ENCODE results near the gene PHC2. TPM values are rescaled to one million over a fixed set of nuclear protein-coding genes. Genes with fewer than 3 reads are reported as not detected.

Gene PHC2
- total and polyA plus RNA-seq, 2 of the 13 experiments (the other 11 are each of a cell fraction or from before 2014, with no cell fraction given) = 52.5 to 84.9 TPM

DNA sequence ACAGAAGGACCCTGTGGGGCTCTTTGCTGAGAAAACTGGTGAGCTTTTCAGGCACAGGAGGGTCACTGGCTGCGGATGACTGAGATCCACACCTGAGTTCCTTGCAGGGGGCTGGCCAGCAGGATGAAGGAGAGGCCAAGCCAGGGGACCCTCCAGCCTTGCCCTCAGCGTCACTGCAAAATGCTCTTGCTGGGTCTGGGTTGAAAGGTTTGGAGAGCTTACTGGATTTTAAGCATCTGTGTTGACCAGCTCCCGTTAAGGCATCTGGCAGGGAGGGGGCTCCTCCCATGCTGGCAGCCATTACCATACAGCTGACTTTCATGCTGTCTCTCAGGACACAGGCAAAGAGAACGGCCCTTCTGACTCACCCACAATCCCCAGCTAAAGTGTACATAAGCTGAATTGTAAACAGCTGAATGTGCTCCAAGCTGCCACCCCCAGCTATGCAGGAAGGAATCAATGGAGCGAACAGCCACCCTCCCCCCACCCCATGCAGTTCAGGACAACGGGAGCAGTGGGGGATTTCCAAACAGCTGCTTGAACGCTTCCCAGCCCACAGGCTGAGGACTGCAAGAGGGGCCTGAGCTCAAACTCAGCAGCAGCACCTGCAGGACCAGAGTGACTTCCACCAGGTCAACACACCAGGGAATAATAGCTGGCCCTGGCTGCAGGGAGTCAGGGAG, 88.7 kb downstream of the PHC2 start (continued):
- TF ChIP-seq ZNF615 (CRISPR knock-in tag; IDR thresholded peaks at IDR 0.05; ENCODE audit: borderline replicate concordance) (no peak), MIER2 (CRISPR knock-in tag; IDR thresholded peaks at IDR 0.05) (peak; percentile 79; the same call in 1 of the 2 replicates), TARDBP (CRISPR knock-in tag; IDR thresholded peaks at IDR 0.05) (peak; percentile 95), RAD21 (CRISPR knock-in tag; IDR thresholded peaks at IDR 0.05) (peak; percentile 58), SAFB2 (CRISPR knock-in tag; IDR thresholded peaks at IDR 0.05; ENCODE audit: borderline replicate concordance, low read depth) (no peak; the same call in 1 of the 2 replicates), ZNF224 (CRISPR knock-in tag; IDR thresholded peaks at IDR 0.05) (no peak), SMAD9 (CRISPR knock-in tag; IDR thresholded peaks at IDR 0.05) (no peak), ZFP90 (CRISPR knock-in tag; IDR thresholded peaks at IDR 0.05; ENCODE audit: borderline replicate concordance) (peak; percentile 65; the same call in 1 of the 2 replicates), ZNF569 (CRISPR knock-in tag; IDR thresholded peaks at IDR 0.05; ENCODE audit: borderline replicate concordance) (no peak), ZNF850 (CRISPR knock-in tag; conservative IDR thresholded peaks at IDR 0.05) (no peak), ZNF431 (CRISPR knock-in tag; IDR thresholded peaks at IDR 0.05; ENCODE audit: borderline replicate concordance, low read depth) (peak; percentile 77; the same call in 1 of the 2 replicates), MAF1 (CRISPR knock-in tag; IDR thresholded peaks at IDR 0.05; ENCODE audit: borderline replicate concordance) (no peak), THAP11 (CRISPR knock-in tag; IDR thresholded peaks at IDR 0.05) (peak; percentile 81), KDM2A (CRISPR knock-in tag; IDR thresholded peaks at IDR 0.05; ENCODE audit: borderline replicate concordance, low read depth) (peak; percentile 65; the same call in 1 of the 2 replicates)
- TF ChIP-seq, protein P1, sequence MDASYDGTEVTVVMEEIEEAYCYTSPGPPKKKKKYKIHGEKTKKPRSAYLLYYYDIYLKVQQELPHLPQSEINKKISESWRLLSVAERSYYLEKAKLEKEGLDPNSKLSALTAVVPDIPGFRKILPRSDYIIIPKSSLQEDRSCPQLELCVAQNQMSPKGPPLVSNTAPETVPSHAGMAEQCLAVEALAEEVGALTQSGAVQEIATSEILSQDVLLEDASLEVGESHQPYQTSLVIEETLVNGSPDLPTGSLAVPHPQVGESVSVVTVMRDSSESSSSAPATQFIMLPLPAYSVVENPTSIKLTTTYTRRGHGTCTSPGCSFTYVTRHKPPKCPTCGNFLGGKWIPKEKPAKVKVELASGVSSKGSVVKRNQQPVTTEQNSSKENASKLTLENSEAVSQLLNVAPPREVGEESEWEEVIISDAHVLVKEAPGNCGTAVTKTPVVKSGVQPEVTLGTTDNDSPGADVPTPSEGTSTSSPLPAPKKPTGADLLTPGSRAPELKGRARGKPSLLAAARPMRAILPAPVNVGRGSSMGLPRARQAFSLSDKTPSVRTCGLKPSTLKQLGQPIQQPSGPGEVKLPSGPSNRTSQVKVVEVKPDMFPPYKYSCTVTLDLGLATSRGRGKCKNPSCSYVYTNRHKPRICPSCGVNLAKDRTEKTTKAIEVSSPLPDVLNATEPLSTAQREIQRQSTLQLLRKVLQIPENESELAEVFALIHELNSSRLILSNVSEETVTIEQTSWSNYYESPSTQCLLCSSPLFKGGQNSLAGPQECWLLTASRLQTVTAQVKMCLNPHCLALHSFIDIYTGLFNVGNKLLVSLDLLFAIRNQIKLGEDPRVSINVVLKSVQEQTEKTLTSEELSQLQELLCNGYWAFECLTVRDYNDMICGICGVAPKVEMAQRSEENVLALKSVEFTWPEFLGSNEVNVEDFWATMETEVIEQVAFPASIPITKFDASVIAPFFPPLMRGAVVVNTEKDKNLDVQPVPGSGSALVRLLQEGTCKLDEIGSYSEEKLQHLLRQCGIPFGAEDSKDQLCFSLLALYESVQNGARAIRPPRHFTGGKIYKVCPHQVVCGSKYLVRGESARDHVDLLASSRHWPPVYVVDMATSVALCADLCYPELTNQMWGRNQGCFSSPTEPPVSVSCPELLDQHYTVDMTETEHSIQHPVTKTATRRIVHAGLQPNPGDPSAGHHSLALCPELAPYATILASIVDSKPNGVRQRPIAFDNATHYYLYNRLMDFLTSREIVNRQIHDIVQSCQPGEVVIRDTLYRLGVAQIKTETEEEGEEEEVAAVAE (CRISPR knock-in tag; IDR thresholded peaks at IDR 0.05; ENCODE audit: borderline replicate concordance) = peak; percentile 86; the same call in 1 of the 2 replicates
- TF ChIP-seq, protein P2, sequence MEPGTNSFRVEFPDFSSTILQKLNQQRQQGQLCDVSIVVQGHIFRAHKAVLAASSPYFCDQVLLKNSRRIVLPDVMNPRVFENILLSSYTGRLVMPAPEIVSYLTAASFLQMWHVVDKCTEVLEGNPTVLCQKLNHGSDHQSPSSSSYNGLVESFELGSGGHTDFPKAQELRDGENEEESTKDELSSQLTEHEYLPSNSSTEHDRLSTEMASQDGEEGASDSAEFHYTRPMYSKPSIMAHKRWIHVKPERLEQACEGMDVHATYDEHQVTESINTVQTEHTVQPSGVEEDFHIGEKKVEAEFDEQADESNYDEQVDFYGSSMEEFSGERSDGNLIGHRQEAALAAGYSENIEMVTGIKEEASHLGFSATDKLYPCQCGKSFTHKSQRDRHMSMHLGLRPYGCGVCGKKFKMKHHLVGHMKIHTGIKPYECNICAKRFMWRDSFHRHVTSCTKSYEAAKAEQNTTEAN (CRISPR knock-in tag; conservative IDR thresholded peaks at IDR 0.05) = peak; percentile 83; the same call in 1 of the 2 replicates

All from HepG2 (cell line).